ENCODE data around the gene ARRB2.
"Not testable (repeated sequence)": the region's sequence is repeated elsewhere in the genome, so short reads cannot be mapped to it uniquely, and the experiment has no call there.

ARRB2 gene

DNA sequence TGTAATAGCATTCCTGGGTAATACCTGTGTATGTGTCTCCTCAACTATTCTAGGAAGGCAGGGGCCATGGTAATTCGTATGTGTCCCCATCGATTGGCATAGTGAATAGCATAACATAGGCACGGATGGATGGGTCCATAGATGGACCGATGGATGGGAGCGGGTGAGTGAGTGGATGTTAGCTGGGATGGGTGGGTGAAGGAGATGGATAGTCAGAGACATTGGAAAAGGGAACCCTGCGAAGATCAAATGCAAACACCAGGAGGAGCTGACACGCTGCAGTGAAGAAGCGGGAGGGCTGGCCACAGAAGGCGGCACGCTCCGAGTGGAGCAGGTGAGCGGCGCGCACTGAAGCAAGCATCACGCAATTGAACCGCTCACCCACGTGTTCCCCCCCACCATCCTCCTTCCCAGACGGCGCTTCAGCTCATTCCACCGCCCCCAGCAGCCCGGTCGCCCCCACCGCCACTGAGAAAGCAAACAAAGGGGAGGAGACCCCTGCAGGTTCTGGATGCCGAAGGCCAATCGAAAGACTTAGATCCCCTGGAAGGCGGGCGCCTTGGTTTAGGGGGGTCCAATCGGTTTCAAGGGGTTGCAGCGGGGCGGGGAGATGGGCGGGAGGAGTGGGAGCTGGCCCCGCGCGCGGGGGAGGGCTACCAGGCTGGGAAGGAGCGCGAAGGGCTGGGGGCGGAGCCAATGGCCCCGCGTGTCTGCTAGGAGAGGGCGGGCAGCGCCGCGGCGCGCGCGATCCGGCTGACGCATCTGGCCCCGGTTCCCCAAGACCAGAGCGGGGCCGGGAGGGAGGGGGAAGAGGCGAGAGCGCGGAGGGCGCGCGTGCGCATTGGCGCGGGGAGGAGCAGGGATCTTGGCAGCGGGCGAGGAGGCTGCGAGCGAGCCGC lies at the start of gene ARRB2:
ARRB2 (plus strand) TSS at position 839 of the 899 bp plus-strand sequence. CDS start 90 bp downstream, outside the sequence.
- peak; percentile 97 for DNase-seq

DNA sequence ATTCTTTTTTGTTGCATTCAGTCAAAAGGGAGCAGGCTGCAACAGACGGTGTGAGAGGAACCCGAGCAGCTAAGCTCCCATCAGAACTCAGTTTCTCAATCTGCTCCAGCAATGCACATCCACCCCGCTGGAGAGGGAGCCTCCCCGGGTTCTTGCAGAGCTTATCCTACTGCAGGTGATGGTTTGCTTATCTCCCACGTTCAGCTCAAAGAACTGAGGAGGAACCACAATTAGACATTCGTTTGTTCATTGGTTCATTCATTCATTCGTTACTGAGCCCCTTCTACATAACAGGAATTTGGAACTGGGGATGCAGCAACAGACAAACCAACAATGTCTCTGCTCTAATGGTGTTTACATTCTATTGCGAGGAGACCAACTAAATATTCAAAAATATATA lies 46.7 kb upstream of the ARRB2 start:
- no peak for DNase-seq

DNA sequence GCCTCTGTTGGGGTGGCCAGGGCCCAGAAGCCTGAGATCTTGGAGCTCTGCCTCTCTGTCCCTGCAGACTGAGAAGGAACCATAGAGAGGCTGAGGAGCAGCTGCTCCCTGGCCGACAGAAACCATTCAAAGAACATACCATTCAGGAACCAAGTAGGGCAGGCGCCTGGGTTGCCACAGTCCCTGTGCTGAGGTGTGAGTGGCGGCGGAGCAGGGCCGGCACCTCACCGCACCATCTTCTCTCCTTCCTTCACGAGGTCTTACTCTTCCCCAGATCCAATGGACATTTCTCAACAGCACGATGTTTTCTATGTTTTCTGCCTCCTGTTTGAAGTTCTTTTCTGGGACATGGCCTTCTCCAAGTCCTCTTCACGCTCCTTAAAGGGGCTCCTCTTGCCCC lies 46.2 kb upstream of the ARRB2 start:
- DNase-seq: no peak

- DNase-seq: no peak
These were observed 45.4 kb upstream of the ARRB2 start for GRCh38 chr17:4665027-4665426.

DNA sequence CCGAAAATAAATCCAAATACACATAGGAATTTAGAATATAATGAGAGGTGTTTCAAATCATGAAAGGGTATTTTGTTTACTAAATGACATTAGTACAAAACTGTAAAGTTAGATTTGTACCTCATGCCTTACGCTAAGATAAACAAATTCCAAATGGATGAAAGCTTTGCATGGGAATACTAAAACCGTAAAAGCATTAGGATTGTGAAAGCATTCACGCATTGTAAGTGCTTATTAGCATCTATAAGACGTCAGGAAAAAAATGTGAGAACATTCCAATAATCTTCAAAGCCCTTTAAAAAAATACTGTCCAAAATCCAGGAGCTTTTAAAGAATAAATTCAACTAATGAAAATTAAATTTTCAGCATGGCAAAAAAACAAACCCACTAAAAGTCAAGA lies 44.1 kb upstream of the ARRB2 start:
- no peak for DNase-seq

- no peak for DNase-seq
These were observed 43.3 kb upstream of the ARRB2 start for GRCh38 chr17:4667166-4667565.

DNA sequence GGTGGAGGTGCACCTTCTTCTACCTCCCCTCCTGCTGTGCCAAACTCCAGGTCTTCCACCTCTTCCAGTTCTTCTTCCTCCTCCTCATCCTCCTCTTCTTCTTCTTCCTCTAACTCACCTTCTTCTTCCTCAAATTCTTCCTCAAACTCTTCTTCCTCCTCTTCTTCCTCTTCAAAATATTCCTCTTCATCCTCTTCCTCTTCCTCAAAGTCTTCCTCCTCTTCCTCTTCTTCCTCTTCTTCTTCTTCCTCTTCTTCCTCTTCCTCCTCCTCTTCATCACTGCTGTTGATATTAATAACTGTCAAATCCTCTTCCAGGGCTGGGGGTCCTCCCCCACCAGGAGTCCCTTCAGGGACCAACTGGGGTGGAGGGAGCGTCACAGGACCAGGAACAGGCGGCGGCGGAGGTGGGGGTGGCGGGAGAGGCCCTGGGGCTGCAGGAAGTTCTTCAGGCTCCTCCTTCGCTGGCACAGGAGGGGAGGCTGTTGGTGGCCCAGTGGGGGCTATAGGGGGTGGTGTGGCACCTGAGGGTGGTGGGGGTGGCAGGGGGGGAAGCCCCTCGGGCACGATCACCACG lies 38.3 kb upstream of the ARRB2 start:
- DNase-seq: no peak

- no peak for DNase-seq
These were observed 37.7 kb upstream of the ARRB2 start for GRCh38 chr17:4672751-4673150.

DNA sequence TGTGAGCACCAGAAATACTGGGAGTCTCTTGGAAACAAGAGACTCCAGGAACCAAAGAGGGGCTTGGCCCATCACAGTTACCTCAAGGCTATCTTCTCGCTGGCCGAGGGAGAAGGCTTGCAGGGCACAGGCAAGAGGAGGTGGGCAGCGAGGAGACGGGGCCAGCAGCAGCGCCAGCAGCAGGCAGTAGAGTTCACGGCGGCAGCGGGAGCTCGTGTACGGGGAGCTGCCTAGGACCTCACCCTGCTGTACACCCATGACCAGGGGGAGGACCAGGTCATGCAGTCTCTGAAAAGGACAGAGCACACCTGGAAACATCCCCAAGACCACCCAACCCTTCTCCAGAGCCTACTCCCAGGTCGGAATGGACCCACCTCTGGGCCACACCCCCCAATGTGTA lies 37.3 kb upstream of the ARRB2 start:
- no peak for DNase-seq

DNA sequence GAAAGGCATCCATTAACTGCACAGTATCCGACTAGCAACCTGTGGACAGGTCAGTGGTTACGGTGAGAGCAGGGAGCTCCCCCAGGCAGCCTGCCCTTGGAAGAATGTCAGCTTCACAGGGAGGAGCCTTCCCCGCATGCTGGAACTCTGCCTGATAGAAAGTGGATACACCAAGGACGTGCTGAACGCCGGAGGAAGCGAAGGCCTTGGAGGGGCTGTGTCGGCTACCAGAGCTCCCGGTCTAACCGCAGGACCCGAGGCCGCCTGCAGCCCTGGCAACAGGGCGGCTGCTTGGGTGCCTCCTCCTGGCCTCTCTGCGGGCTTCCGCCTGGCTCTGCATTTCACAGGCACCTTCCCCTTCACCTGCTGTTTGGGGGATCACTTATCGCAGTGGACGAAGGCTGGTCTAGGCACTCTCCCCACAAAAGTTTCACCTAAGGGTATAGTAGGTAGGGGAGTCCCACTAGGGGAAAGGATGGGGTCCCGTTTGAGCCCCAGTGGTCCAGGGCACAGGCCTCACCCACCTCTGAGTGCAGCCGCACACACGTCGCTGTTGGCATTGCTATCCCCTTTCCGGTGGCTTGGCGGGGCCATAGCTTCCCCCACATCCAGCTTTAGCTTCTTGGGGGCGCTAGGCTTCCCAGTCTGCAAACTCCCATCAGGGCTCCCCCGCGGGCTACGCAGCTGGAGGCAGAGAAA lies 36.3 kb upstream of the ARRB2 start:
- no peak for DNase-seq

DNA sequence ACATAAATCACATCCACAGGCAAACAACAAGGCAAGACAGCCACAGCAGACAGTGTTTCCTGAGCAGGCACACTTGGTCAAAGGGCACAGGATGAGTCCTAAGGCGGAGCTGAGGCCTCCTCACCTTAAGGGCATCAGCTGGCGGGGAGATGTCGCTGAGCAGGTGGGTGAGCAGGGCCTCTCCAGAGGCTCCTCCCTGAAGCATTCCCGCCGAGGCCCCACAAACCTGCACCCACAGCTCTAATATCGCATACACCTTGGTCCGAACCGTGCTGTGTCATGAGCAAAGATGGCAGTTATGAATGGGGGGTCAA lies 35.8 kb upstream of the ARRB2 start:
- no peak for DNase-seq

DNA sequence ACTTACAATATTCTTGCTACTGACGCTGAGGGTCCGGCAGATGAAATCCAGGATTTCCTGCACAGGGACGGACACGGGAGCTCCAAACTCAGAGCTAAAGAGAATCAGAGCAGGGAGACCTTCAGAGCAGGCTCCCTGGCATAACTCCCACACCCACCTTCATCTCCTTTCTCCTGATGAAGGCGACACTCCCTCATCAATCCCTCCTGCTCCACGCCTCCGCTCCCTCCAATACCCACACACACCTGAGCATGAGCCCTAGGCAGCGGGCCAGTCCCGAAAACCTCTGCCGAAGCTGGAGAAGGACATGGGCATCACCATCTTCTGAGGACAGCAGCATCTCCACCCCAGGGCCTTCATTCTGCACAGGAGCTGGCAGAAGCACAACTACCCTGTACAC lies 34.6 kb upstream of the ARRB2 start:
- DNase-seq: no peak

- DNase-seq: no peak
These were observed 33.6 kb upstream of the ARRB2 start for GRCh38 chr17:4676791-4677190.

DNA sequence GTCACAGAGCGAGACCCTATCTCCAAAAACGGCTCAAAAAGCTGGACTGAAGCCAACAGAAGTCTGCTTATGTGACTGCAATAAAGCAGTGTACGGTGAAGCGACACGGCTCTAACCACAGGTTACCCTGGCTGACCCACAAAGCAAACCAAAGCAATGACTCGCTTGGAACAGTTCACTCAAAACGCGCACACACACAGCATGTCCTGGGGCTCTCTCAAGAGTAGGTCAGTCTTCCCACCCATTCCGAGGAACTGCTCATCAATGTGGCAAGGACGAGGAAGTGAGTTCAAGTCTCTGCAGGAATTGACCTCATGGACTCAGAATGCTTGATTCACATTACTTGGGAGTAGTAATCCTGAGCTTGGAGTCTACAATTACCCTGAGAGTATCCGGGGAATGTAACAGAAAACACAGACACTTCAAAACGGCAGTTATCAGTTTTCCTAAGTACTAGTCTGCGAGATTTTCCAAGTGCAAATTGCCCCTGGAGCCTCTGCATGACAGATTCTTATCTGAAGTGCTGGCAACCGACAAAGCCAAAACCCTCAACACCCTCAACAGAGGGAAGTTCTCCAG lies 31.9 kb upstream of the ARRB2 start:
- DNase-seq: peak; percentile 58 to 78

- no peak for DNase-seq
These were observed 30.8 kb upstream of the ARRB2 start for GRCh38 chr17:4679658-4680057.

DNA sequence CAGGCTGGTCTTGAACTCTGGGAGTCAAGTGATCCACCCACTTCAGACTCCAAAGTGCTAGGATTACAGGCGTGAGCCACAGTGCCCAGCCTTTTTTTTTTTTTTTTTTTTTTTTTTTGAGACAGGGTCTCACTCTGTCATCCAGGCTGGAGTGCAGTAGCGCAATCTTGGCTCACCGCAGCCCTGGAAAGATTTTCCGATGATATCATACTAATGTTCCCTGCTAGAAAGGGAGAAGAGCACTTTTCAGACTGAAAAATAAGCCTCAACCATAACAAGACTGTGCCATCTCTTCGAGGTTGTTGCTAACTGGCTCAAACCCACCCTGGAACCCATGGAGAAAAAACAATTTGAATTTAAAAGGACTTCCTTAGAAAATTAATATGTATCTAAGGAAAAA lies 26.7 kb upstream of the ARRB2 start:
- DNase-seq: not testable (repeated sequence)

DNA sequence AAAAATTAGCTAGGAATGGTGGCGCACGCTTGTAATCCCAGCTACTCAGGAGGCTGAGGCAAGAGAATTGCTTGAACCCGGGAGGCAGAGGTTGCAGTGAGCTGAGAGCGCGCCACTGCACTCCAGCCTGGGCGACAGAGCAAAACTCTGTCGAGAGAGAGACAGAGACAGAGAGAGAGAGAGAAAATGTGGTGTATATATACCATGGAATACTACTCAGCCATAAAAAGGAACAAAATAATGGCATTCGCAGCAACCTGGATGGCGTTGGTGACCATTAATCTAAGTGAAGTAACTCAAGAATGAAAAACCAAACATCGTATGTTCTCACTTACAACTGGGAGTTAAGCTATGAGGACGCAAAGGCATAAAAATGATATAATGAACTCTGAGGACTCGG lies 20.6 kb upstream of the ARRB2 start:
- not testable (repeated sequence) for DNase-seq

DNA sequence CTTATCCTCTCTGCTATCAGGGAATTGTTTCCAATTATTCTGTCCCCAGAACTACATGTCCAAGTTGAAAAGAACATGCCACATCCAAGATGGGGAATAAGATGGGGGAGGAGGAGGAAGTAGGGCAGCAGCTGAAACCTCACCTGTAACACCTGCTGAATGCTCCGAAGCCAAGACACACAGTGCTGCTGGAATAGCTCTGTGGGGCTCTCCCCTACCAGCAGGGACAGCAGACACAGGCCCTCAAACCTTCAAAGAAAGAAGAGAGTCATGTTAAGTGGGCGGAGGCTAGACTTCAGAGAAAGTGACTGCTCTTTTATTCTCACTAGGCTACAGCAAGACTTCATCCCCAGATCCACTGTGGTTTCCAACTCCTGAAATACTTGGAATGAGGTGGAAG lies 19.7 kb upstream of the ARRB2 start:
- no peak for DNase-seq

DNA sequence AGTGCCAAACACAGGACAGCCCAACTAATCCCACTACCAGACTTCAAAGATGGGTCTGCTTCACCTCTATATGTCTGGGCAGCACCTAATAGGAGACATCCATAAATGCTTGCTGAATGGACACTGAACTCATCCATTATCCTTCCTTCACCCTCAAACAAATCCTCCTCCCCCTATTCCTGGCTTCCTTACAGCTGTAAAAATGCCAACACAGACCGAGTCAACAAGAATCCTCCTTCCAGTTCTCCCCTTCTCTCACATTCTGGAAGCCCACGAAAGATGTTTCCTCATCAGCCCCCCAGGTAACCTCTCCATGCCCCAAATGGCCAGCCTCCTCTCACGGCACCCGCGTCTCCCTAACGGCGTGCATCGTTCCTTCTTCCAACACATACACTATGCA lies 18.7 kb upstream of the ARRB2 start:
- DNase-seq: no peak

- no peak for DNase-seq
These were observed 17.0 kb upstream of the ARRB2 start for GRCh38 chr17:4693416-4693815.

GRCh38 chr17:4696437-4696805 lies 14.0 kb upstream of the ARRB2 start:
- peak in 1 of 2 experiments; percentile 12 for DNase-seq

DNA sequence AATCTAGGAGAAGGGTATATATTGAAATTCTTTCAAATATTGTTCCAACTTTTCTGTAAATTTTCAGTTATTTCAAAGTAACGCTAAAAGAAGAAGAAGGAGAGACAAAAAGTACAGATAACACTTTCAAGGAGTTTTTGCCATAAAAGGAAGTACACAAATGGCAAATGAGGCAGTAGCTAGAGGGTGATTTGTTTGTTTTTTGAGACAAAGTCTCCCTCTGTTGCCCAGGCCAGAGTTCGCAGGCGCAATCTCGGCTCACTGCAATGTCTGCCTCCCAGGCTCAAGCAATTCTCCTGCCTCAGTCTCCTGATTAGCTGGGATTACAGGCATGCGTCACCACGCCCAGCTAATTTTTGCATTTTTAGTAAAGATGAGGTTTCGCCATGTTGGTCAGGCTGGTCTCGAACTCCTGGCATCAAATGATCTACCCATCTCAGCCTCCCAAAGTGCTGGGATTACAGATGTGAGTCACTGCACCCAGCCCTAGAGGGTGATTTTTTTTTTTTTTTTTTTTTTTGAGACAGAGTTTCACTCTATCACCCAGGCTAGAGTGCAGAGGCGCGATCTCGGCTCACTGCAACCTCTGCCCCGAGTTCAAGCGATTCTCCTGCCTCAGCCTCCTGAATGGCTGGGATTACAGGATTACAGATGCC lies 10.9 kb upstream of the ARRB2 start:
- not testable (repeated sequence) for DNase-seq

DNA sequence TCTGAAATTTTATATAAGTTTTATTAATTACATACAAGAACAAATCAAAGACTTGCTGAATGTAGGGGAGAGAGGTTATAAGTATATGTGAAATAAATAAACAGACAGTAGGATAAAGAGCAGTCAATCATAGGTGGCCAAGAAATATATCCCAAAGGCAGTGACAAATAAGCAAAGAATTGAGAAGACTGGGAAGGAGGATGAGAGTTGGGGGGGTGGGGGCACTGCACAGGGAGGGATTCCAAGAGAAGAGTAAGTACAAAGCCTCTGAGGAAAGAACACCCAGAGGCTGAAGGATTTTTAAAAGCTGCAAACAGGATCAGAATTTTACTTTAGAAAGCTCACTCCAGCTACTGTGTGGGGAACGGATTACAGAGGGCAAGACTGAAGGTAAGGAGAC lies 9.3 kb upstream of the ARRB2 start:
- no peak for DNase-seq
